T-helper 2 cell treated with Interferon-gamma antibody and Interleukin-4, amounts not matched to agents 100 ng/mL and 5 ng/mL, for 36 hours (primary cell): Measurements from ENCODE around the gene CLEC4G. TPM values are rescaled to one million over a fixed set of nuclear protein-coding genes. Genes with fewer than 3 reads are reported as not detected.

Experiments
- intact Hi-C: fragments of 100-400 bp; cut with micrococcal nuclease; formaldehyde crosslinking; loops from one replicate; pipeline ENCODE4 v1.15.1; 2023
- total RNA-seq: library from RNA; stranded (reverse); gene quantifications from 2 replicates; pipeline ENCODE4 v1.2.3, GENCODE V29; 2022

CLEC4G gene
- total RNA-seq, 1 donor from 2014 or later = not detected

- intact Hi-C loops = no loop called here
These were observed 2.1 kb downstream of the CLEC4G start for GRCh38 chr19:7729831-7730285.

GRCh38 chr19:7729211-7729610 lies 2.7 kb downstream of the CLEC4G start:
- intact Hi-C loops = no loop called here

GRCh38 chr19:7725791-7726190 lies 6.1 kb downstream of the CLEC4G start:
- intact Hi-C loops = no loop called here

GRCh38 chr19:7722231-7722651 lies 9.7 kb downstream of the CLEC4G start:
- intact Hi-C loops = no loop called here

- intact Hi-C loops = no loop called here
These were observed 11.6 kb downstream of the CLEC4G start for GRCh38 chr19:7720351-7720750.

- intact Hi-C loops = no loop called here
These were observed 13.2 kb downstream of the CLEC4G start for GRCh38 chr19:7718668-7719067.

- intact Hi-C loops = no loop called here
These were observed 15.1 kb downstream of the CLEC4G start for GRCh38 chr19:7716762-7717161.

- intact Hi-C loops = no loop called here
These were observed 16.2 kb downstream of the CLEC4G start for GRCh38 chr19:7715671-7716070.

- intact Hi-C loops = no loop called here
These were observed 21.3 kb downstream of the CLEC4G start for GRCh38 chr19:7710616-7711015.

GRCh38 chr19:7709932-7710460 lies 21.9 kb downstream of the CLEC4G start:
- intact Hi-C loops = no loop called here

- intact Hi-C loops = no loop called here
These were observed 24.9 kb downstream of the CLEC4G start for GRCh38 chr19:7706955-7707456.

- intact Hi-C loops = no loop called here
These were observed 25.5 kb downstream of the CLEC4G start for GRCh38 chr19:7706188-7706954.

- intact Hi-C loops = no loop called here
These were observed 26.3 kb downstream of the CLEC4G start for GRCh38 chr19:7705387-7706187.

GRCh38 chr19:7704280-7705060 lies 27.4 kb downstream of the CLEC4G start:
- intact Hi-C loops = no loop called here

- intact Hi-C loops = no loop called here
These were observed 28.6 kb downstream of the CLEC4G start for GRCh38 chr19:7703332-7703731.

GRCh38 chr19:7701654-7702457 lies 30.1 kb downstream of the CLEC4G start, which contains the start of gene FCER2:
TSS of gene FCER2 (minus strand) at chr19:7702131. CDS start at chr19:7699760, 2,371 bp downstream.
- intact Hi-C loops = no loop called here

GRCh38 chr19:7701049-7701653 lies 30.8 kb downstream of the CLEC4G start:
- intact Hi-C loops = no loop called here

- intact Hi-C loops = no loop called here
These were observed 32.2 kb downstream of the CLEC4G start for GRCh38 chr19:7699417-7700401.

GRCh38 chr19:7699003-7699402 lies 32.9 kb downstream of the CLEC4G start:
- intact Hi-C loops = no loop called here
